OCI-LY7 (cell line): ENCODE measurements around the gene C6orf136. TPM values are rescaled to one million over a fixed set of nuclear protein-coding genes. Genes with fewer than 3 reads are reported as not detected.
A peak's percentile ranks its signal among the peaks of the same experiment; 100 is the strongest.

Experiments used
- BruUV-seq: library from RNA; stranded (reverse); fragments of 400-500 nt; replicated peaks from 2 replicates; lab custom pipeline; 2021; lab: Mats Ljungman, UMichigan
- CTCF ChIA-PET: fragments of 300-600 bp; sonication (Branson Sonifier 250); formaldehyde crosslinking; loops from one replicate; lab custom pipeline; 2022; ENCODE audit warnings: antibody characterized with exemption; ENCODE audit not compliant: unreplicated experiment; lab: Charles Lee
- POLR2A ChIA-PET: fragments of 300-600 bp; sonication (Branson Sonifier 250); formaldehyde crosslinking; loops from one replicate; lab custom pipeline; 2022; ENCODE audit warnings: antibody characterized with exemption; lab: Charles Lee
- DNase-seq: peaks from one replicate; pipeline ENCODE4 v3.0.0-alpha.2; 2015; ENCODE audit warnings: low spot score
- H2AFZ ChIP-seq: fragments of 200-600 bp; sonication (generic), shearing (Covaris generic); 2 replicates; pipeline ENCODE4 v1.6.1; 2014; ENCODE audit warnings: mild to moderate bottlenecking, antibody characterized with exemption, low read length, moderate library complexity
- H3K27ac ChIP-seq: fragments of 200-600 bp; sonication (generic); 2 replicates; pipeline ENCODE4 v1.5.1; 2014; ENCODE audit warnings: mixed run types, low read depth, mild to moderate bottlenecking, moderate library complexity, low read length, inconsistent platforms; ENCODE audit not compliant: poor library complexity, severe bottlenecking
- H3K36me3 ChIP-seq: fragments of 200-600 bp; sonication (generic); 2 replicates; pipeline ENCODE4 v1.6.1; 2014; ENCODE audit warnings: mild to moderate bottlenecking, antibody characterized with exemption, low read length, moderate library complexity, mixed read lengths; ENCODE audit not compliant: insufficient read depth
- H3K4me1 ChIP-seq: fragments of 200-600 bp; sonication (generic); 2 replicates; pipeline ENCODE4 v1.5.1; 2014; ENCODE audit warnings: mild to moderate bottlenecking, low read length; ENCODE audit not compliant: insufficient read depth, poor library complexity, severe bottlenecking
- H3K4me2 ChIP-seq: fragments of 200-600 bp; sonication (generic); 2 replicates; pipeline ENCODE4 v1.6.1; 2014; ENCODE audit warnings: mild to moderate bottlenecking, low read length
- H3K4me3 ChIP-seq: fragments of 200-600 bp; sonication (generic); 2 replicates; pipeline ENCODE4 v1.5.1; 2014; ENCODE audit warnings: mild to moderate bottlenecking, low read depth, low read length; ENCODE audit not compliant: poor library complexity, severe bottlenecking
- H3K79me2 ChIP-seq: fragments of 200-600 bp; sonication (generic); 2 replicates; pipeline ENCODE4 v1.6.1; 2016; ENCODE audit warnings: low read depth, mild to moderate bottlenecking, low read length, moderate library complexity, mixed read lengths; ENCODE audit not compliant: insufficient read depth
- H3K9me2 ChIP-seq: fragments of 200-600 bp; sonication (generic); 2 replicates; pipeline ENCODE4 v1.6.1; 2016; ENCODE audit warnings: mild to moderate bottlenecking, low read length, mixed read lengths; ENCODE audit not compliant: insufficient read depth
- H3K9me3 ChIP-seq: fragments of 200-600 bp; sonication (generic); 2 replicates; pipeline ENCODE4 v1.6.1; 2014; ENCODE audit warnings: mild to moderate bottlenecking, mixed run types, low read length, mixed read lengths
- H4K20me1 ChIP-seq: fragments of 200-600 bp; sonication (generic); 2 replicates; pipeline ENCODE4 v1.6.1; 2014; ENCODE audit warnings: mild to moderate bottlenecking, antibody characterized with exemption, low read length, moderate library complexity, mixed read lengths; ENCODE audit not compliant: insufficient read depth
- CTCF ChIP-seq: fragments of 200-600 bp; sonication (generic); conservative IDR thresholded peaks from 2 replicates; pipeline ENCODE4 v1.5.1; 2014; ENCODE audit warnings: mild to moderate bottlenecking, antibody characterized with exemption, low read length, moderate library complexity, mixed read lengths
- EZH2phosphoT487 ChIP-seq: fragments of 200-600 bp; sonication (generic); IDR thresholded peaks from 2 replicates; pipeline ENCODE4 v1.6.1; 2018; ENCODE audit warnings: low read depth, borderline replicate concordance, mild to moderate bottlenecking, mixed run types, antibody characterized with exemption, low read length, moderate library complexity, mixed read lengths
- intact Hi-C: fragments of 100-400 bp; cut with micrococcal nuclease; formaldehyde crosslinking; loops from one replicate; pipeline ENCODE4 v1.10.0; 2022; ENCODE audit not compliant: unreplicated experiment
- total RNA-seq, 2 experiments: library from RNA; depleted of rRNA in 1 of 2; stranded (reverse); fragments of >200 nt in 1 of 2; shearing (Covaris generic) in 1 of 2; gene quantifications; 2 replicates each; pipeline ENCODE4 v1.2.3, GENCODE V29; 2014 to 2022

C6orf136 gene
- total RNA-seq, 2 experiments from 2014 or later: 14.7 to 26.7 TPM

- intact Hi-C loops: loop anchor here (5.0 to 10.0 kb wide), 2 partner anchors 68 to 809 kb away; partner anchors contain the start of genes MICB, MRPS18B and PPP1R10
- peak; percentile 54 for DNase-seq
- H4K20me1 ChIP-seq: peaks cover 13% of the 10 kb centered on the region; the same call in 1 of the 2 replicates
- TF ChIP-seq EZH2phosphoT487 (no peak), CTCF (peak; percentile 74)
- no TSS peak for BruUV-seq
- peaks cover 41% of the 10 kb centered on the region for H3K4me1 ChIP-seq
- H3K79me2 ChIP-seq: peaks cover 92% of the 10 kb centered on the region
- ChIA-PET CTCF (interaction anchor here (0.6 to 1.0 kb wide), 2 partner anchors 38 to 144 kb away, joined by 3 read pairs; no protein-coding TSS in a partner anchor), POLR2A (interaction anchor here (1.0 to 2.7 kb wide), 3 partner anchors 31 to 37 kb away, joined by 4 to 14 read pairs (median 5); partner anchors contain the start of genes MDC1 and TUBB)
- H3K36me3 ChIP-seq: peaks cover 56% of the 10 kb centered on the region
- H2AFZ ChIP-seq: no peak overlapping the region
- peak overlapping the region; percentile 95 for H3K27ac ChIP-seq
- H3K9me2 ChIP-seq: no peaks in the 10 kb centered on the region
- peak overlapping the region; percentile 99 for H3K4me2 ChIP-seq
- no peaks in the 10 kb centered on the region for H3K9me3 ChIP-seq
- peak overlapping the region; percentile 95 for H3K4me3 ChIP-seq
These were observed 38.5 kb downstream of the C6orf136 start for GRCh38 chr6:30685157-30686008.

GRCh38 chr6:30686009-30686907, 39.3 kb downstream of the C6orf136 start, which contains the start of gene PPP1R18:
PPP1R18 (minus strand) TSS chr6:30686645; CDS start chr6:30686018, 627 bp downstream.
- intact Hi-C loops: loop anchor here (5.0 to 10.0 kb wide), 2 partner anchors 69 to 809 kb away; partner anchors contain the start of genes MICB, MRPS18B and PPP1R10
- peaks cover 13% of the 10 kb centered on the region; the same call in 1 of the 2 replicates for H4K20me1 ChIP-seq
- H3K27ac ChIP-seq: peak within 1 kb of the TSS; percentile 95
- BruUV-seq: TSS peak; percentile 62
- no peak within 1 kb of the TSS for H2AFZ ChIP-seq
- POLR2A ChIA-PET: interaction anchor here (1.5 to 2.7 kb wide), 2 partner anchors 31 to 34 kb away, joined by 4 to 14 read pairs; partner anchors contain the start of genes MDC1 and TUBB
- CTCF ChIA-PET: no interaction called here
- H3K4me2 ChIP-seq: peak within 1 kb of the TSS; percentile 99
- TF ChIP-seq EZH2phosphoT487: no peak
- no peak for TF ChIP-seq CTCF
- peaks cover 47% of the 10 kb centered on the region for H3K36me3 ChIP-seq
- peaks cover 35% of the 10 kb centered on the region for H3K4me1 ChIP-seq
- peak within 1 kb of the TSS; percentile 95 for H3K4me3 ChIP-seq
- H3K9me2 ChIP-seq: no peaks in the 10 kb centered on the region
- no peaks in the 10 kb centered on the region for H3K9me3 ChIP-seq
- peaks cover 86% of the 10 kb centered on the region for H3K79me2 ChIP-seq
- DNase-seq: peak; percentile 76
